ELR (cell line): Measurements from ENCODE around the gene SORL1.
"Not testable (repeated sequence)": the region's sequence is repeated elsewhere in the genome, so short reads cannot be mapped to it uniquely, and the experiment has no call there.

Experiments used
- DNase-seq: peaks from one replicate; pipeline ENCODE4 v3.0.0-alpha.2; 2015; ENCODE audit warnings: low read depth

SORL1 gene

DNA sequence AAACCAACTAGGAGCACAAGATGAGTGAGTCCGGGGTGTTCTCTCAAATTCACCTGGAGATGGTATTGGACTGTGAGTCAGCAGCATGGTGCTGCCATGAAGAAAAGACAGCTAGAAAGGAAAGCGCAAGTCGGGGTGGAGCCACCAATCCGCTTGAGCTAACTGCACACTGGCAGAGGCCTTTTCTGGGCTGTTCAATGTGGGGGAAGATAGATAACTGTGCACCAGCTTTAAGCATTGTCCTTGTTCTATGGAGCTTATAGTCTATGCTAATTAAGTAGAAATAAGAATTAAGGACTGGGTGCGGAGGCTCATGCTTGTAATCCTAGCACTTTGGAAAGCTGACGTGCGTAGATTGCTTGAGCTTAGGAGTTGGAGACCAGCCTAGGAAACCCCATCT lies 22.6 kb downstream of the SORL1 start:
- no peak for DNase-seq

DNA sequence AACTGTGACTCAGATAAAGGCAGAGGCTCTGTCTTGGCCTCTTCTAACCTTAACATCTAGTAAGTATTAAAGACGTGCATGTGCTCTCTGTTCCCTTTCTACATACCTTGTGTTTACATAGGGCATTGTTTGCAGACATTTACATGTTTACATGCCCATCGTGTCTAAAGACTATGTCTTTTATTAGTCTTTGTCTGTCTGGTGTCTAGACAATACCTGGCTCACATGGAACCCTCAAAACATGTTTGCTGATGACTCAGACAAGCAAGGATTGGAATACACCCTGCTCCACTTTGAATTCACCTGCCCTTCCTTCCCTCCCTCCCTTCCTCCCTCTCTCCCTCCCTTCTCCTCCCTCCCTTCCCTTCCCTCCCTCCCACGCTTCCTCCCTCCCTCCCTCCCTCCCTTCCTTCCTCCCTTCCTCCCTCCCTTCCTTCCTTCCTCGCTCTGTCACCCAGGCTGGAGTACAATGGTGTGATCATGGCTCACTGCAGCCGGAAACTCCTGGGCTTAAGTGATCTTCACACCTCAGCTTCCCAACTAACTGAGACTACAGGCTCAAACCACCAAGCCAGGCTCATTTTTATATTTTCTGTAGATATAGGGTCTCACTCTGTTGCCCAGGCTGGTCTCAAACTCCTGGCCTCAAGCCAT lies 24.4 kb downstream of the SORL1 start:
- DNase-seq, result no peak

GRCh38 chr11:121478226-121478894 lies 26.2 kb downstream of the SORL1 start:
- DNase-seq, result no peak

DNA sequence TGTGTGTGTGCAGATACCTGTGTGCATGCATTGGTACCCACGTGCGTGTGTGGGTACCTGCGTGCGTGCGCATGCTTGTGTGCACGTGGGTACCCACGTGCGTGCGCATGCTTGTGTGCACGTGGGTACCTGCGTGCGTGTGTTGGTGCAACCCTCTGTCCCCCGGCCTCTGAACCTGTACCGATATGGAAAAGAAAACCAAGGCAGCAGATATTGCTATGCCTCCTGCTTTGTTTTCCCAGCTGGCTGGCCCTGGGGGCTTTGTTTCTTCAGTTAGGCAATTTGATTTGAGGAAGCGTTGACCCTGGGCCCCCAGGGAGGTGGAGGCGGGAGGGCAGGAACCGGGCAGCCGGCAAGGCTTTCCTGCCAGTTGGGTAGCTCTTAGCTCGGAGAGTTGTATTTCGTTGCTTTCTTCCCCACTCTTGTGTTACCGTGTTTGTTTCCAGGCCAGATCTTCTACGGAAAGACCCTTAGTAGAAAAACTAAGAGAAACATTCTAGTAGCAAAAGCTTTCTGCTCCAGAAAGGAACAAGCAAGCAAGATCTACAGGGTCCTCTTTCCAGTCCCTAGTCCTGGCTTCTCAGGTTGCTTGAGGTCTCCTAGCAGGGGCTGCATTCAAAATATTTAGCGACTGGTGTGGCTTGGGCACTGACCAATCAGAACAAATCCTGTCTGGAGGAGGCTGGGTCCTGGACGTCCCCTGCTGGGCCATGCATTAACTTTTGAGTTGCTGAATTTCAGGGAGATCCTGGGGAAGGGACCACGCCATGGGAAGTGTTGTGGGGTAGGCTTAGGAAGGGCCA lies 27.0 kb downstream of the SORL1 start:
- no peak for DNase-seq

GRCh38 chr11:121479698-121480238 lies 27.7 kb downstream of the SORL1 start:
- DNase-seq, result no peak

DNA sequence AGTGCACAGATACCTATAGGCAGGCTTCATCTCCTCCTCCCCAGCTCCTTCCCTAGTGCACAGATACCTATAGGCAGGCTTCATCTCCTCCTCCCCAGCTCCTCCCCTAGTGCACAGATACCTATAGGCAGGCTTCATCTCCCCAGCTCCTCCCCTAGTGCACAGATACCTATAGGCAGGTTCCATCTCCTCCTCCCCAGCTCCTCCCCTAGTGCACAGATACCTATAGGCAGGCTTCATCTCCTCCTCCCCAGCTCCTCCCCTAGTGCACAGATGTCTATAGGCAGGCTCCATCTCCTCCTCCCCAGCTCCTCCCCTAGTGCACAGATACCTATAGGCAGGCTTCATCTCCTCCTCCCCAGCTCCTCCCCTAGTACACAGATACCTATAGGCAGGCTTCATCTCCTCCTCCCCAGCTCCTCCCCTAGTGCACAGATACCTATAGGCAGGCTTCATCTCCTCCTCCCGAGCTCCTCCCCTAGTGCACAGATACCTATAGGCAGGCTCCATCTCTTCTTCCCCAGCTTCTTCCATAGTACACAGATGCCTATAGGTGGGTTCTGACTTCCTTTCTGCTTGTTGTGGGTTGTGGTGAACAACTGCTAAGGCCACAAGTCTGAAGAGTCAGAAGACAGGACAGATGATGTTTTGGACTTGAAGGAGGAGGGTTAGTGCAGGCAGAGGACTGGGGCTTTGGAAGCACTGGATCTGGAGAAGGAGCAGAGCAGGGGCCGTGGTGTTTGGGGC lies 29.5 kb downstream of the SORL1 start:
- DNase-seq, result not testable (repeated sequence)

DNA sequence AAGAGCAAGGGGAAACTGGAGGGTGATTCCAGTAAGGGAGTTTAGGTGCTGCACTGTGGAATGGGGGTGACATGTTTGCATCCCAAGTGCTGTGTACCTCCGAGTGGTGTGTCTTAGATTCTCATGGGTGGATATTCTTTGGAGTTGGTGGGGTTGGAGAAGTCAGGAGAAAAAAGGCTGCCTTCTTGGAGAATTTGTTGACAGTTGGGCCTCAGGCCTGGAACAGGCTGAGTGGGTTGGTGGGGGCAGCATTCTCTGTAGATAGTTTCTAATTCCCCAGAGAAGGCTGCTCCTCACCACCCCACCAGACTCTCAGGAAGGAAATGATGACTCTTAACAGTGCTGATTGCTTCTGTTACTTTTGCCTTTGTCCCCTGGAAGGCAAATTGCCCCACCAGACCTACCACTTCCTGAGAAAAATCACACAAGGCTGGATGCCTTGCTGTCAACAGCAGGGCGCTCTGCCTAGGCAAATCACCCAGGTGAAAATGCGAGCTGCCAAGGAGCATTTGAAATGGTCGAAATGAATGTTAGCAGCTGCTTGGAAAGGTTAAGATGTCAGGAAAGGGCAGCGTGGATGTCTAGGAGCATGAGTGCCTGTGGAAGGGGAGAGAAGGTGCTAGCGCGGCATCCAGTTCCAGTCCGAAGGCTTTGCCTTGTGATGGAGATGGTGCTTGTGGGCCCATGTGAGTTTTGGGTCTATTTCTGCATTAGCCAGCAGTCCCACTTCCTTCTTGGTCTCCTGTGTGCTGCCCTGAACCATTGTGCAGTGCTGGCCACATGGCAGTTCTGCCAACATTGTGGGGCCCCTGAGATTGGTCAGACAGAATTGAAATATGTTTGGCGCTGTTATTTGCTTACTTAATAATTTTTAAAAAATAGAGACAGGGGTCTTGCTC lies 30.4 kb downstream of the SORL1 start:
- DNase-seq, result no peak

GRCh38 chr11:121483805-121484480 lies 31.8 kb downstream of the SORL1 start:
- no peak for DNase-seq

DNA sequence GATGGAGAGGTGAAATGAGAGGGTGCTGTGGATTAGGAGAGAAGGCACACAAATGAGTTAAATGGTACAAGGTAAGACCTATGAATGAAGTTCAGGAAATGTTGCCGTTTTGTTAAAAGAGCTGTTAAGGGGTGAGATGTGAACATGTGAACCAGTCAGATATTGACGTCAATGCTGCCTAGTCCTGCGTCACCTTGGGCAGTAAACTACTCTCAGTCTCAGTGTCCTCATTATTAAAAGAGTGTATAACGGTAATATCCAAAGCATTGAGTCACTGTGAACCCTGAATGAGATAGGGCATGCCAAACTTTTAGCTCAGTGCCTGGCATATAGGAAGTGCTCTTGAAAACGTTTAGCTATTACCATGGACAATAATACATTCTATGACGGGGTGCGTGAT lies 33.1 kb downstream of the SORL1 start:
- DNase-seq, result no peak

GRCh38 chr11:121486054-121486453 lies 33.9 kb downstream of the SORL1 start:
- no peak for DNase-seq

DNA sequence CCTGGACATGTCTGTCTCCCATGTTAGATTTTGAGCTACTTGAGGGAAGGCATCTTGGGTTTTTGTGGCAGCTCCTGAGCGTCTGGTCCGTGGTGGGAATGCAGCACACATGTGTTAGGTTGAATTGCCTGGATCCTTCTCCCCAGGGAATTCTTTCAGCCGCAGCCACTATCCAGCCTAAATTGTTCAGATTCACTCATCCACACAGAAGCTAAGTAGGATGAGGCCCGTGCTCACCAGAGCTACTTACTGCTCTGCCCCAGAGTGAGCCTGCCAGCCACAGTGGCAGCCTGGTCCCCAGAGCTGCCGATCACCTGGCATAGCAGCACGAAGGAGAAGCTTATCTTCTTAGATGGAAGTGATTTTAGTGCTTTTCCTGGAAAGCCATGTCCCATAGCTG lies 35.1 kb downstream of the SORL1 start:
- no peak for DNase-seq

GRCh38 chr11:121488170-121488569 lies 36.1 kb downstream of the SORL1 start:
- no peak for DNase-seq

GRCh38 chr11:121488641-121489040 lies 36.5 kb downstream of the SORL1 start:
- DNase-seq, result no peak

DNA sequence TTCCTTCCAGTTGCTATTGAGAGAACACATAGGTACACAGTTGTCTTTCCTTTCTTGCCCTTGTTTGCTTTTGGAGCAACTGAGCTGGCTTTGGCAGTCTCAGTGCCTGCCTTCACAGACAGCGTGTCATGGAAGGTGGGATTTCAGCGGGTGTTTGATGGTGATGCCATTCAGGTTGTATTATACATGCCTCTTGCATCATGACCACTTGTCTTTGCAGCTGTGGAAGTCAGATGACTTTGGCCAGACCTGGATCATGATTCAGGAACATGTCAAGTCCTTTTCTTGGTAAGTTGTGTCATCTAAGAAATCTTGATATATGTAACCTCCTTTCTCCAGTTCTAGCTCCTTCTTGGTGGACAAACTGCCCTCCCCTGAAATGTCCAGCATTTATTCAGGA lies 37.7 kb downstream of the SORL1 start:
- DNase-seq, result no peak

DNA sequence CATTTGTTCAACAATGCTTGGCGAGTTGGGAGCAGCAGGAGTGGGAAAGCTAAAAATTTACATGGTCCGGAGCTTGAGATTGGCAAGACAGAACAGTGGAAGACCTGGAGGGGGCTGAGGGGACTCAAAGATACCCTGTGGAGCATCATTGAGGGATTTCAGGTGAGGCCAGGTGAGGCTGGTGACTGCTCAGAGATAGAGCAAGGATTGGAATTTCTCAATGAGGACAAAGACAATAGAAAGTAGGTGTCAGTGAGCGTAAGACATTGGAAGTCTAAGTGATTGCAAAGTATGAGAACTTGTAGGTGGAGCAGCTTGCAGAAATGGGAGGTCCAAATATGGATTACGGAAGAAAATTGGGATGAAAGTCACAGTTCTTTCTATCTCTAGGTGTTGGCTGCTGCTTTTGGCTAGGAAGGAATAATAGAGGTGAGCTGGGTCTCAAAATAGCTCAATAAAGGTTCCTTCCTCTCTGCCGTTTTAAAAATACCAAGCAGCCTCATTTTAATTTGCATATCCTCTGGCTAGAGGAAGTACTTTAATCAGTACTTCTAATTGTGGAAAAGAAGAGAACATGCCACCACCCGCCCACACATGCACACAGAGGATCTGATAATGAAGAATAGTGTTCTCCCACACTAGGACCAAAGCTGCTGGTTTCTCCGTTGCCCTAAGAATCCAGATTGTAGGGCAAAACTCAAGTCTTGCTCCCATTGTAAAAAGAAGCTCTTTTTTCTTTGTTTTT lies 42.4 kb downstream of the SORL1 start:
- DNase-seq, result no peak

DNA sequence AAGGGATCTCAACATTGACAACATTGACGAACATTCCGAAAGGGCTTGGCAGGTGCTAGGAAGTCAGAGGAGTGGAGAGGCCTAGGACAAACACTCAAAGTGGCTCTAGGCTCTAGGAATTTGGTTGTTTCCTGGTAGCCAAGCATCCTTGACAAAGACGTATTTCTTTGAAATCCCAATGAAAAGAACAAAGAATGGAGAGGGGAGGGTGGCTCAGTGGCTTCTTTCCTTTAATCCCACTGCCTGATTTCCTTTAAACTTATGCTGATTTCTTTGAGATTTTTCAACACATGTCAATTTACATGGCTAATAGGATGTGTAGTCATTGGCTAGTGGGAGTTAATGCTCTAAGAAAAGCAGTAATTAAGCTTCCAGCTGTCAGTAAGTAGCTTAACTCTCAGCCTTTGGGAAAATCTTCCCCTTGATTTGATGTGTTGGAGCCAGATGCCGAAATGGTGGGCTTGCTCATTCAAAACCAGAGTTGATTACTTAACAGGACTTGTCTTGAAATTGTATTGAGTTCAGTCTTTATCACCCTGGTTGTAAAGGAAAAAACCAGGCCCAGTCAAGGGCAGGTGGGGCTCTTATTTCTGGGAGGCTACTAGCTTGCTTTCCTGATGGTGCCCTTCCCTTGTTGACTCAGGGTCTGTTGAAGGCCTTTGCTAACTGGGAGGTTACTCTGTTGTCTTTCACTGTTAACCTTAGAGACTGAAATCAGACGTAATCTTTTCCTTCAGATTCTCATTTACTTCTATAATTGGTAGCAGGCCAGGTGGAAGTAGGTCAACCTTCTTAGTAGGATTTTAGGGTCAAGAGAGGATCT lies 45.3 kb downstream of the SORL1 start:
- DNase-seq, result no peak

GRCh38 chr11:121499405-121499804 lies 47.3 kb downstream of the SORL1 start:
- DNase-seq, result no peak

DNA sequence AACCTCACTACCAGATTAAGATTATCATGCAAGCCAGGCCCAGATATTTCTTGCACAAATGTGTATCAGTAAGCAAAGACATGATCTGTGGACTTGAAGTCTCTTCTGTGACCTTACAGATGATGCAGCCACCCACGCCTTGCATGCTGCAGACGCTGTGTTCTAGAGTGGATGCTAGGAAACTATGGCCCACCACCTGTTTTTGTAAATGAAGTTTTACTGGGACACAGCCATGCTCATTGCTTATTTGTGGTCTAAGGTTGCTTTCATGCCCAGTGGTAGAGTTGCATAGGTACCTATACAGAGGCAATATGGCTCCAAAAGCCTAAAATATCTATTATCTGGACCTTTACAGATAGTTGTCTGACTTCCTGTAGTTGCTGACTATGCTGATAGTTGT lies 48.2 kb downstream of the SORL1 start:
- no peak for DNase-seq

- DNase-seq, result no peak
Measured at GRCh38 chr11:121500717-121501116, 48.6 kb downstream of the SORL1 start.
